Epithelial cell of umbilical artery (primary cell): ENCODE data around the gene PAK1IP1. TPM values are rescaled to one million over a fixed set of nuclear protein-coding genes. Genes with fewer than 3 reads are reported as not detected.

Experiments used
- total RNA-seq: library from RNA; depleted of rRNA; stranded (reverse); fragments of >200 nt; gene quantifications from 2 replicates; pipeline ENCODE4 v1.2.3, GENCODE V29; 2014

Gene PAK1IP1
- total RNA-seq, result 29.6 and 37.1 TPM in 2 replicates

GRCh38 chr6:10694302-10695085, at the start of gene PAK1IP1, which contains the start of gene C6orf52:
Gene PAK1IP1 (plus strand): TSS chr6:10694972. CDS start chr6:10694986, 14 bp downstream.
Gene C6orf52 (minus strand): TSS chr6:10694616. CDS start chr6:10687550, 7,066 bp downstream.

GRCh38 chr6:10722820-10723566, 28.2 kb downstream of the PAK1IP1 start, which contains the start of gene TMEM14C:
Gene TMEM14C (plus strand): TSS chr6:10723070. CDS start chr6:10724614, 1,544 bp downstream.

GRCh38 chr6:10747251-10747972, 52.6 kb downstream of the PAK1IP1 start, which contains the start of gene TMEM14B:
Gene TMEM14B (plus strand): TSS chr6:10747805. CDS start chr6:10749246, 1,441 bp downstream.

Other genes starting within 250 kb of the PAK1IP1 start
- 5.2 and 12.2 TPM in 2 replicates for gene GCNT2, start 173.6 kb upstream of the PAK1IP1 start, total RNA-seq
- 1.1 TPM in 1 of 2 replicates, not detected in the other for gene C6orf52, start 356 bp upstream of the PAK1IP1 start, total RNA-seq
- gene TMEM14C, start 28.1 kb downstream of the PAK1IP1 start, total RNA-seq, result 93.6 and 98.1 TPM in 2 replicates
- gene TMEM14B, start 52.8 kb downstream of the PAK1IP1 start, total RNA-seq, result 82.8 and 106 TPM in 2 replicates
- gene MAK, start 143.6 kb downstream of the PAK1IP1 start, total RNA-seq, result not detected in 2 replicates
- gene GCM2, start 187.1 kb downstream of the PAK1IP1 start, total RNA-seq, result not detected in 2 replicates
- gene SYCP2L, start 192.1 kb downstream of the PAK1IP1 start, total RNA-seq, result under 0.01 TPM in 1 of 2 replicates, not detected in the other